Stimulated activated naive B cell treated with anti-CD40 and anti-IgM and Interleukin-4, amounts not matched to agents 10 μg/mL and 1 μg/mL and 100 μg/mL, for 72 hours (primary cell): ENCODE data around the gene ACOXL.
A peak's percentile ranks its signal among the peaks of the same experiment; 100 is the strongest.

Experiments
- ATAC-seq, 2 donors: fragments of 150-1000 bp; cut with Tn5 transposase; replicated peaks; 2 replicates each; pipeline ENCODE4 v1.10.0; 2021; ENCODE audit warnings: moderate library complexity in 1 of 2
- DNase-seq: peaks from one replicate; pipeline ENCODE4 v3.0.0; 2021
- H3K27ac Mint-ChIP-seq: one replicate; pipeline ENCODE4 v1.8.0; 2022; ENCODE audit warnings: mild to moderate bottlenecking, mixed read lengths
- H3K27me3 Mint-ChIP-seq, 2 donors: one replicate each; pipeline ENCODE4 v1.8.0; 2022; ENCODE audit warnings: mixed read lengths in 2 of 2
- H3K36me3 Mint-ChIP-seq, 2 donors: one replicate each; pipeline ENCODE4 v1.8.0; 2022; ENCODE audit warnings: mixed read lengths in 2 of 2, mild to moderate bottlenecking in 1 of 2
- H3K4me1 Mint-ChIP-seq, 2 donors: one replicate each; pipeline ENCODE4 v1.8.0; 2022; ENCODE audit warnings: mixed read lengths in 2 of 2, mild to moderate bottlenecking in 1 of 2
- H3K4me3 Mint-ChIP-seq, 2 donors: one replicate each; pipeline ENCODE4 v1.8.0; 2022; ENCODE audit warnings: mild to moderate bottlenecking in 2 of 2, mixed read lengths in 2 of 2, moderate library complexity in 1 of 2
- H3K9me3 Mint-ChIP-seq, 2 donors: one replicate each; pipeline ENCODE4 v1.8.0; 2022; ENCODE audit warnings: mixed read lengths in 2 of 2, mild to moderate bottlenecking in 1 of 2

ACOXL gene

DNA sequence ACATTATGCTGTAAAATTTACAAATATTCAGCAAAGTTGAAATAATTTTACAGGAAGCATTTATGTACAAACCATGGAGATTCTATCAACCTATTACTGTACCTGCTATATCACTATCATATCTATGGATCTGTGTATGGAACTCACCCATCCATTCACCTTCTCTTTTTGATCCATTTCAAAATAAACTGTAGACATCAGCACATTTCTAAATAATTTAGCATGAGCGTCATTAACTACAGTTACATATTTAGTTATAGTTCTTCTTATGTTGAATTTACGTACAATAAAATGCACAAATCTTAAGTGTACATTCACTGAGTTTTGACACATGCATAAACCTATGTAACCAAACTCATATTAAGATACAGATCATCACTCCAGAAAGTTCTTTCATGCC is 260.5 kb downstream of the ACOXL start:
- no peak overlapping the region for H3K4me3 Mint-ChIP-seq
- H3K27ac Mint-ChIP-seq, result no peak overlapping the region
- peaks cover 4 to 8% of the 10 kb centered on the region in 2 donors for H3K9me3 Mint-ChIP-seq
- ATAC-seq, result no peak
- H3K27me3 Mint-ChIP-seq, result peaks cover 0 to 4% of the 10 kb centered on the region in 2 donors
- H3K36me3 Mint-ChIP-seq, result peaks cover 0 to 1% of the 10 kb centered on the region in 2 donors
- no peak for DNase-seq
- H3K4me1 Mint-ChIP-seq, result peaks cover 11 to 25% of the 10 kb centered on the region in 2 donors

DNA sequence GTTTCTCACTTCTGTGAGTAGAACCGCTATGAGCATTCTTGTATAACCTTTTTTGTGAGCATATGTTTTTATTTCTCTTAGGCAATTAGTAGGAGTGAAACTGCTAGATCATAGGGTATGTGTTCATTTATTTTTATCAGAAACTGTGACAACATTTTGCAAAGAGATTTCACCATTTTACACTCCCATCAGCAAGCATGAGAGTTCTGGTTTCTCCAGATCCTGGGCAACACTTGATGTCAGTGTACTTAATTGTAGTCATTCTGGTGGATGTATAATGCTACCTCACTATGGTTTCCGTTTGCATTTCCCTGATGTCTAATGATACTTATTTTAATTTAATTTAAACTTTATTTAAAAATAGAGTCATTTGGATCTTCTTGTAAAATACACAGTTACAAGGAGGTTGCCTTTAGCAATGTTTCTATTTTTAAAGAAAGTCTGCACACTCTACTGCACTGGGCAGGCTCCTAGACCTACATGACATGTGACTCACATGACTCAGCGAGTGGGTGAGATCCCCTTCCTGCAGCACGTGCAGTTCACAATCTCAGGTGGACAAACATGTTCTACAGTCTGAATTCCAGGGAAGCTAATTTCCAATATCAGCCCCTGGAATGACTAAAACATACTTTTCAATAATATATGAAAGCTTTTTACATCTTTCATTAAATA is 261.3 kb downstream of the ACOXL start:
- peak; percentile 80 to 85 for ATAC-seq
- Mint-ChIP-seq H3K36me3 (peaks cover 0 to 1% of the 10 kb centered on the region in 2 donors), H3K4me3 (no peak overlapping the region), H3K9me3 (peaks cover 4 to 8% of the 10 kb centered on the region in 2 donors), H3K27me3 (peaks cover 0 to 4% of the 10 kb centered on the region in 2 donors), H3K27ac (no peak overlapping the region), H3K4me1 (peaks cover 11 to 25% of the 10 kb centered on the region in 2 donors)
- DNase-seq, result no peak

DNA sequence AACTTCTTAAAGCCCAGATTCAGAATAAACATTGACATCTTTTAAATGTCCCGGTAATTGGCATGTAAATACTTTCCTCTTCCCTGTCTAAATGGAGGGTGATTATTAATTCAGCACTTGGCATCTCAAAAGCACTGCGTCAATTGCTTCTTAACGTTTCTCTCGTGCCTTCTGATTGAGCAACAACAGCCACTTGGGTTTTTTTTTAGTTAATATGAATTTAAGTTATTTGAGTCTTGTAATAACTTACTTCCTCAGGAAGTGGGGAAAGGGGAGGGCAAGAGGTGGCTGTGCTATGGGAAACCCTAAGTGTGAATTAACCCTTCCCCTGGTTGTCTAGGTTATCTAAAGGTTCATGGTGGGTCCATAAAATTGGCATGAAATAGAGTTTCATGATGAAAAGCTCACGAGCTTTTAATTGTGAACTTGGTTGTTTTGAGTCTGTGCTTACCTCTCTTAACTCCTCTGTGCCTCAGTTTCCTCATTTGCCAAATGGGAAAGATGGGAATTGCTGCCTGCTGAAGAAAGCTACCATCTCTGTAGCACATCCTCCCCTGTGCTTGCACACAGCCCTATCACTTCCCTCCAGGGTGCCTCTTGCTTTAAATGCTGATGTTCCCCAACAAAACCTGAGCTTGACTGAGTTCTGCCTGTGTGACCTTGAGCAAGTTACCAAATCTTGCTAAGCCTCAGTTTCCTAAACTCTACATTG is 262.0 kb downstream of the ACOXL start:
- Mint-ChIP-seq H3K27ac (no peak overlapping the region), H3K9me3 (peaks cover 4 to 9% of the 10 kb centered on the region in 2 donors), H3K4me3 (no peak overlapping the region), H3K4me1 (peaks cover 11 to 25% of the 10 kb centered on the region in 2 donors), H3K36me3 (peaks cover 0 to 1% of the 10 kb centered on the region in 2 donors), H3K27me3 (peaks cover 4% of the 10 kb centered on the region in 2 donors)
- DNase-seq (no peak), ATAC-seq (peak; percentile 77 to 81)

DNA sequence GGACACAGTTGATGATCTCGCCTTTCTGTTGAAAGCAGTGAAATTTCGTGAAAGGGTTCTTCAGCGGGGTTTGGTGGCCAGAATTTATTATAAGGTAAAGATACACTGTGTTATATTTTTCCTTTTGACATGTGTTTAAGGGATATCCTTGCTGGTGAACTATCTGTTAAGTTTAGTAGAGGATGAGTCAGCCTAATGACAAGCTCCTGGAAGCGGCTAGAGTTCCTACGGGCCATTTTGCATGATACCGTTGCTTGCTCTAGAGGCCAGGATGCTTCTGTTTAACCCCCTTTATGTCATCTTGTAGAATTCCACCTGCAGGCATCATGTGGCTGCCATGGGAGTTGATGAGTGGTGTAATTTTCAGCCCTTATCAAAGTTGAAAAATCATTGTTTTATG is 263.5 kb downstream of the ACOXL start:
- H3K9me3 Mint-ChIP-seq, result peaks cover 4 to 8% of the 10 kb centered on the region in 2 donors
- ATAC-seq (no peak), DNase-seq (no peak)
- no peak overlapping the region for H3K27ac Mint-ChIP-seq
- peaks cover 4 to 13% of the 10 kb centered on the region in 2 donors for H3K27me3 Mint-ChIP-seq
- H3K4me3 Mint-ChIP-seq, result no peak overlapping the region
- H3K36me3 Mint-ChIP-seq, result peaks cover 0 to 1% of the 10 kb centered on the region in 2 donors
- H3K4me1 Mint-ChIP-seq, result peaks cover 11 to 25% of the 10 kb centered on the region in 2 donors

DNA sequence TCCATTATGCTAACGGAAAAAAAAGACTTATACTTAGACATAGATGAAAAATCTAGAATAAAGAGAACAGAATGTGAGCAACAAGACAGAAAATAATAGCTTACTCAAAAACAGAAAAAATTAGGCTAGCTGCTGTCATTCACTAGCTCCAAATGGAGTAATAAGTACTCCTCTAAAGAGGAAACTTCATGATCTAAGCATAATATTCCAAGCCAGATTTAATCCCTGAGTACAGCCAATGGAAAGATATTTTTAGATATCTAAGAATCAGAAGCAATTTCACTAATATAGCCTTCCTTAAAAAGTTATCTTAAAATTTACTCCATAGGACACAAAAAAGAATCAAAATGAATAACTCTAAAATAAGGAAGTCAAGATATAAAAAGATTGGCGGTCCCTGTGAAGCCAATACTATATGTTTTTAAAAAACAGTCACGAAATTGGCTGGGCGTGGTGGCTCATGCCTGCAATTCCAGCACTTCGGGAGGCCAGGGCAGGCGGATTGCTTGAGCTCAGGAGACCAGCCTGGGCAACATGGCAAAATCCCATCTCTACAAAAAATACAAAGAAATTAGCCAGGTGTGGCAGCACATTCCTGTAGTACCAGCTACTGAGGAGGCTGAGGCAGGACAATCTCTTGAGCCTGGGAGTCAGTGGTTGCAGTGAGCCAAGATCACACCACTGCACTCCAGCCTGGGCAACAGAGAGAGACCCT is 265.1 kb downstream of the ACOXL start:
- H3K27me3 Mint-ChIP-seq, result peaks cover 8 to 18% of the 10 kb centered on the region in 2 donors
- no peak overlapping the region for H3K4me3 Mint-ChIP-seq
- peaks cover 11 to 24% of the 10 kb centered on the region in 2 donors for H3K4me1 Mint-ChIP-seq
- no peak for DNase-seq
- H3K36me3 Mint-ChIP-seq, result no peaks in the 10 kb centered on the region
- H3K9me3 Mint-ChIP-seq, result peaks cover 0 to 6% of the 10 kb centered on the region in 2 donors
- ATAC-seq, result no peak
- no peak overlapping the region for H3K27ac Mint-ChIP-seq

DNA sequence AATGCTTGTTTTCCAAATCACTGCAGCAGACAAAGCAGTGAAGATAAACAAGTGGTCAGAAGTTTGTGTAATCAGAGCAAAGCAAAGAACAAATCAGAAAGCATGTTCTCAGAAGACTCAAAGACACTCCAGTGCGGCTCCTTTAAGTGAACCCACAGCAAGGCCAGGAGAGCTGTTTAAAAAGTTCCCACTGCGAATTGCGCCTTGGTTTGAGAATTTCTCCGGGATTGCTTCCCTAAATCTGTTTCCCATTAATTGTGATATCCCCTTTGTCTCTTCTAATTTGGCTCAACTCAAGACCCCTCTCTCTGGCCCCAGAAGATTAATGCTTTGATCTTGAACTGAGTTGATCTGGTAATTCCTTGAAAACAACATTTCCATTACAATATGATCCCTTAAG is 265.9 kb downstream of the ACOXL start:
- H3K4me3 Mint-ChIP-seq, result no peak overlapping the region
- DNase-seq (no peak), ATAC-seq (no peak)
- H3K4me1 Mint-ChIP-seq, result peaks cover 8 to 15% of the 10 kb centered on the region in 2 donors
- H3K27me3 Mint-ChIP-seq, result peaks cover 8 to 18% of the 10 kb centered on the region in 2 donors
- peaks cover 0 to 6% of the 10 kb centered on the region in 2 donors for H3K9me3 Mint-ChIP-seq
- no peak overlapping the region for H3K27ac Mint-ChIP-seq
- no peaks in the 10 kb centered on the region for H3K36me3 Mint-ChIP-seq

DNA sequence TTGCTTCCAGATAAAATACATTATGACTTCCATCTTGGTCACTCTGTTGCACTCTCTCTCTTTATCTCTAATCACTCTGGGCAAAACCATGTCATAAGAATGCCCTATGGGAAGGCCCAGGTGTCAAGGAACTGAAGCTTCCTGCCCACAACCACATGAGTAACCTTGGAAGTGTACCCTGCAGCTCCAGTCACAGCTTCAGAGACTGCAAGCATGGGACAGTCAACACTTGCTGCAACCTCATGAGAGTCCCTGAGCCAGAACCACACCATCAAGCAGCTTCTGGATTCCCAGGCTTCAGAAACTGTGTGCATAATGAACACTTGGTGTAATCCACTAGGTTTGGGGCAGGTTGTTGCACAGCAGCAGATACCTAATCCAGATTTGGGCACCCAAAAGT is 267.3 kb downstream of the ACOXL start:
- Mint-ChIP-seq H3K27ac (no peak overlapping the region), H3K4me1 (peaks cover 1 to 2% of the 10 kb centered on the region in 2 donors), H3K27me3 (peaks cover 8 to 18% of the 10 kb centered on the region in 2 donors), H3K4me3 (no peak overlapping the region), H3K9me3 (peaks cover 0 to 6% of the 10 kb centered on the region in 2 donors), H3K36me3 (no peaks in the 10 kb centered on the region)
- ATAC-seq (no peak), DNase-seq (no peak)

DNA sequence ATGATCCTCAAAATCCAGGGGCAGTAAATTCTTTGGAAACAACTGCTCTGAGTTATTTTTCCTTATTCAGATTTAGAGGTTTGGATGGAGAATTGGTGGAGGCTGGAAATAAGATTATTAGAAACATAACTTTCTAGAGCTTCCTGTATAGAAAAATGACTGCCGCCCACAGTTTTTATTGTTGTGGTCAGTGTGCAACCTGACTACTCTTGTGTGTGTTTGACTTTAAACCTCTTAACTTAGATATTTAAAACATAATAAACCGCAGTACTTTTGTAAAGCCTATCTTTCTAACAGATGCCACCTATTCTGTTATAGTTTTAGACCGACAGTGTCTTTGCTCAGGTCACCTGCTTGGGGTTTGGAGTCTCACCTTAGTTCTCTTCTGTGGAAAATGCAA is 272.9 kb downstream of the ACOXL start:
- no peak overlapping the region for H3K27ac Mint-ChIP-seq
- no peak for DNase-seq
- H3K36me3 Mint-ChIP-seq, result no peaks in the 10 kb centered on the region
- ATAC-seq, result no peak
- no peaks in the 10 kb centered on the region for H3K4me1 Mint-ChIP-seq
- H3K9me3 Mint-ChIP-seq, result peaks cover 0 to 1% of the 10 kb centered on the region in 2 donors
- H3K27me3 Mint-ChIP-seq, result peaks cover 24 to 29% of the 10 kb centered on the region in 2 donors
- H3K4me3 Mint-ChIP-seq, result no peak overlapping the region

DNA sequence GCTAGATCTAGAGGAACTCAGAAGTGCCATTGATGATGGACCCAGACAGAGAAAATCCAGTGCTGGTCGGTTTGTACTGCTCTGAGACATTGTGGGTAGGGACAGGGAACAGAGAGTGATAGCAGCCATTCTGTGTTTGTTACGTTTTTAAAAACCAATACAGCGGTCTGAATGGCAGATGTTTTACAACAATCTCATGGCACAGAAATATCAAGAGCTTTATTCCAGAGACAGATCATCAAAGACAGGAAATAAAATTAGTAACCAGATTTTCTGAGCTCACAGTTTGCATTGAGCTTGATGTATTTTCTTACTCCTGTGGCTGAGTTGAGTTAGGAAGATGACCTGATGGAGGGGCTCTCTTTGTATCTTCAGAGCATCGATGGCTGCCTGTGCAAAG is 273.4 kb downstream of the ACOXL start:
- Mint-ChIP-seq H3K4me1 (no peaks in the 10 kb centered on the region), H3K4me3 (no peak overlapping the region), H3K27ac (no peak overlapping the region), H3K36me3 (no peaks in the 10 kb centered on the region), H3K9me3 (peaks cover 1% of the 10 kb centered on the region in 2 donors), H3K27me3 (peaks cover 24 to 30% of the 10 kb centered on the region in 2 donors)
- no peak for ATAC-seq
- no peak for DNase-seq

DNA sequence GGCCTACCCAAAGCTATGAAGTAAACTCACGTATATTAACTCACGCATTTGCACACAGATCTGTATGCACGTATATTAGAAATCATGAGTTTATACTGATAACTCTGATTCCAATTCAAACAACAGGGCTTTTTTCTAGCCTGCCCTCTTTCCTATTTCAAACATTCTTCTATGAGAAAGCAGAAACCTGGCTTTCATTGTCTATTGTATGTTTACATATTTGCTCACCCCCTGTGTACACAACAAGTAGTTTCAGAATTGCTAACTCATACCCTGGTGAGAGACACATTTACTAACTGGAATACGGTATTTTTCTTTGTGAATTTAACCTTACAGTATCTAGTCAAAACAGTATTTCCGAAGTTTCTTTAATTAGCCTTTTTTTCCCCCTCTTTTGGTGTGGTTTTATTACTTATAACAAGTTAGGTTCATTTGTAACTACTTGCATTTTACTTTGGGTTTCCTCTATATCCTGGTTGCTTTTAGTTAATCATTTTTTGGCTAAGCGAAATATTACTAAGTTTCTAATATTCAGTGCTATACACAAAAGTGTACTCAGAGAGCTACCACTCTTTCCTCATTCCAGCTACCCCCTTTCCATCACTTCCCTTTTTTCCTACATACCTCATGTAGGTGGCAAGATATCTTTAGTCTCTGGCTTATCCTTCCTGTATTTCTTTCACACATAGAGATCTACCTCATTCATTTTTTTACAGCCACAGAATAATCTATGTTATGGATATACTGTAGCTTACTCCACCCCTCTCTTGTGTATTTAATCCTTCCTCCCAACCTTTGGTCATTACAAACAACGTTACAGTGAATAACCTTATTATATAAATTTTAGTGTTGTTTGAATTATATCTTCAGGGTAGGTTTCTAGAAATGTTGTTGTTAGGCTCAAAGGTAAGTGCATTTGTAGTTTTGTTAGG is 275.6 kb downstream of the ACOXL start:
- no peak for ATAC-seq
- Mint-ChIP-seq H3K27me3 (peaks cover 20 to 31% of the 10 kb centered on the region in 2 donors), H3K4me1 (no peaks in the 10 kb centered on the region), H3K9me3 (peaks cover 5 to 7% of the 10 kb centered on the region in 2 donors), H3K36me3 (peaks cover 2 to 5% of the 10 kb centered on the region in 2 donors), H3K4me3 (no peak overlapping the region), H3K27ac (no peak overlapping the region)
- DNase-seq, result no peak

DNA sequence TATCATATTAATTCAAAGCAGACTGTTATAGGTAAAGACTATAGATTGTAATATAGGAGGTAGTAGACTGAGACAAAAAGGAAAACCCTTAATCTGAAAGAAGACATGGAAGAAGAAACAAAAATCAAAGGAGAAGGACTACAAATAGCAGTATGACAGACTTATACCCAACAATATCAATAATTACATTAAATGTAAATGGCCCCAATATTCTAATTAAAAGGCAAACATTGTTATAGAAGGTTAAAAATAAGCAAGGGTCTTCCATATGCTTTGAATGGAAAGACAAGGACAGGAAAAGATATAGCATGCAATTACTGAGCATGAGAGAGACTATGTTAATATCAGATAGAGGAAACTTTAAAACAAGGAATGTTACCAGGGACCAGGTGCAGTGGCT is 278.8 kb downstream of the ACOXL start:
- DNase-seq (no peak), ATAC-seq (no peak)
- no peak overlapping the region for H3K4me3 Mint-ChIP-seq
- H3K4me1 Mint-ChIP-seq, result no peaks in the 10 kb centered on the region
- peaks cover 13 to 23% of the 10 kb centered on the region in 2 donors for H3K27me3 Mint-ChIP-seq
- H3K27ac Mint-ChIP-seq, result no peak overlapping the region
- peaks cover 2 to 8% of the 10 kb centered on the region in 2 donors for H3K36me3 Mint-ChIP-seq
- peaks cover 5 to 13% of the 10 kb centered on the region in 2 donors for H3K9me3 Mint-ChIP-seq

DNA sequence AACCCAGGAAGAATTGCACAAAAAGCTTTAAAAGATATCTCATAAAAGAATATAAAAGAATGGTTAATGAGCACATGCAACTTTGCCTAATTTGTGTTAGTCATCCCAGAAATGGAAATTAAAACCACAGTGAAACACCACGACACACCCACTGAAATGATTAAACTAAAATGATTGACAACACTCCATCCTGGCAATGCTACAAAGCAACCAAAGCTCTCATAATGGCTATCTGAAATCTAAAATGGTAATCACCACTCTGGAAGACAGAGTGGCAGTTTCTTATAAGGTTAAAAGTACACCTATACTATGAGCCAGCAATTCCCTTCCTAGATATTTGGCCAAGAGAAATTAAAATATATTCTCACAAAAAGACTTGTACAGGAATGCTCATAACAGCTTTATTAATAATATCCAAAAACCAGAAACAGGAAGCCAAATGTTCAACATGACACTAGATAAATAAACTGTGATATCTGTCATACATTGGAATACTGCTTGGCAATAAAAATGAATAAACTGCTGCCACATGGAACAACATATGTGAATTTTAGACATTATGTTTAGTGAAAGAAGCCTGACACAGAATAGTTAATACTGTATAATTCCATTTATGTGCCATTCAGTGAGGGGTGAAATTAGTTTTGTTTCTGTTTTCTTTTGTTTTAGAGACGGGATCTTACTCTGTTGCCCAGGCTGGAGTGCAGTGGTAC is 283.1 kb downstream of the ACOXL start:
- Mint-ChIP-seq H3K27ac (no peak overlapping the region), H3K9me3 (peaks cover 5 to 13% of the 10 kb centered on the region in 2 donors), H3K4me1 (peaks cover 0 to 5% of the 10 kb centered on the region in 2 donors), H3K36me3 (peaks cover 2 to 8% of the 10 kb centered on the region in 2 donors), H3K4me3 (no peak overlapping the region), H3K27me3 (peaks cover 0 to 7% of the 10 kb centered on the region in 2 donors)
- no peak for DNase-seq
- no peak for ATAC-seq

DNA sequence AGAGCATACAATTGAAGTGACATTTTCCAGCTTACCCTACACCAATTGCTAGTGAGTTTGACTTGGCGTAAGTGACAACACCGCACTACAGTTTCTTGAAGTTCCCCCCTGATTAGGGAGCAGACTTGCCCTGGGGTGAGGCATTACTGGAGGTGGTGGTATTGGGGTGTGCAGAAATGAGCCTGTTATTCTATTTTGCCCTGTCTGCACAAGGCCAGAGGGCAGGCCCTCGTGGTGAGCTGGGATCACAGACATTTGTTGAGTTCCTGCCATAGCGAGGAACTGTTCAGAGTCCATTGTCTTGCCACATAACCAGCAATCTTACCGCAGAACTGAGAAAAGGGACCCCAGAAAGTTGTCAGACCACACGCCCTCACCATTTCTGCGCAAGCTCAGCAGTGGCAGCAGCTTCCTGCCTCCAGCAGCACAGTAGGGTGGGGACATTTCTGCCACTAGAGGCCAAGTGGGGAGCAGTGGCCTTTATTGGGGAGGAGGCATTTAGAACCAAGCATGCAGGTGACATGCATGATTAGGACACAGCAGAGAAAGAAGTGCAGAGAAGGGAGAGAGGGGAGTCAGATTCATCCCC is 284.8 kb downstream of the ACOXL start:
- Mint-ChIP-seq H3K9me3 (peaks cover 0 to 6% of the 10 kb centered on the region in 2 donors), H3K27me3 (peaks cover 5% of the 10 kb centered on the region in 2 donors), H3K27ac (no peak overlapping the region), H3K4me1 (peaks cover 0 to 5% of the 10 kb centered on the region in 2 donors), H3K36me3 (peaks cover 0 to 3% of the 10 kb centered on the region in 2 donors), H3K4me3 (no peak overlapping the region)
- DNase-seq (no peak), ATAC-seq (no peak)
